Breast epithelium (tissue), 3 donors: Measurements from ENCODE around the gene ARSH.

ENCODE experiments used
- POLR2A ChIP-seq: fragments of 450-650 bp; IDR thresholded peaks from one replicate; pipeline ENCODE4 v1.6.1; 2016; ENCODE audit warnings: antibody characterized with exemption, mild to moderate bottlenecking, moderate library complexity
- TF ChIP-seq, protein P1 (sequence below), 3 donors: fragments of 450-650 bp; IDR thresholded peaks; one replicate each; pipeline ENCODE4 v1.5.1; 2016 to 2017; ENCODE audit warnings: antibody characterized with exemption in 3 of 3, mild to moderate bottlenecking in 3 of 3, moderate library complexity in 3 of 3

DNA sequence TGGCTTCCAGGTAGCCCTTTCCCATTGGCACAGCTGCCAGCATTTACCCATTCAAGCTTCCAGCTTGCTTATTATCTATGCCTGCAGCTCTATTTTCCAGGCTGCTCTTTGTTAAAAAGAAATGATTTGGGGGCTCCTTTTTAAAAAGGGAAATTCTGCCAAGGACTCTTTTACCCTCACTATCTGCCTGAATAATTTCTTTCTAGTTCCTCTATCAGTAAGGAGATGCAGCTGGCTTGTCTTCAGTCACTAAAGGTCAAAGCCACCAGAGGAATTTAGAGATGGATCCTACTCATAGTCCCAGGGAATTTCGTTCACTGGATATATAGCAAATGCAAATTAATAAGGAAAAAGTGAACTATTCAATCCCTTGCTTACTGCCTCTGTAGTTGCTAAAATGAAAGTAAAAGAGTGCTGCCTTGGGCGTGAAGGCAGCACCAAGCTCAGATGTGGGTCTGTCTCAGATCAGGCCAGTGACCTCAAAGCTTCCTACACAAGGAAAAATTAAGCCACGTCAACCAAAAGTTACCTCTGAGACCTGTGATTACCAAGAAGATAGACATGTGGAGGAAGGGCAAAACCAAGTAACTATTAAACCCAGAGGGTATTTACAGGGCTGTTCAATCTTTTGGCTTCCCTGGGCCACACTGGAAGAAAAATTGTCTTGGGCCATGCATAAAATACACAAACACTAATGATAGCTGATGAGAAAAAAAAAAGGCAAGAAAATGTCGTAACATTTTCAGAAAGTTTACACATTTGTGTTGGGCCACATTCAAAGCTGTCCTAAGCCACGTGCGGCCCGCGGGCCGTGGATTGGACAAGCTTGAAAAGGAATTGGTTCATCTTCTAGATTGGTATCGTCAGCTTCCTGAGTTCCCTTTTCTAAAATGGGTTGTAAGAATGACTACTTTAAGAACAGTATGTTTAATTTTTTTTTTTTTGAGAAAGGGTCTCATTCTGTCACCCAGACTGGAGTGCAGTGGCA is 40.2 kb downstream of the ARSH start:
- TF ChIP-seq, protein P1, sequence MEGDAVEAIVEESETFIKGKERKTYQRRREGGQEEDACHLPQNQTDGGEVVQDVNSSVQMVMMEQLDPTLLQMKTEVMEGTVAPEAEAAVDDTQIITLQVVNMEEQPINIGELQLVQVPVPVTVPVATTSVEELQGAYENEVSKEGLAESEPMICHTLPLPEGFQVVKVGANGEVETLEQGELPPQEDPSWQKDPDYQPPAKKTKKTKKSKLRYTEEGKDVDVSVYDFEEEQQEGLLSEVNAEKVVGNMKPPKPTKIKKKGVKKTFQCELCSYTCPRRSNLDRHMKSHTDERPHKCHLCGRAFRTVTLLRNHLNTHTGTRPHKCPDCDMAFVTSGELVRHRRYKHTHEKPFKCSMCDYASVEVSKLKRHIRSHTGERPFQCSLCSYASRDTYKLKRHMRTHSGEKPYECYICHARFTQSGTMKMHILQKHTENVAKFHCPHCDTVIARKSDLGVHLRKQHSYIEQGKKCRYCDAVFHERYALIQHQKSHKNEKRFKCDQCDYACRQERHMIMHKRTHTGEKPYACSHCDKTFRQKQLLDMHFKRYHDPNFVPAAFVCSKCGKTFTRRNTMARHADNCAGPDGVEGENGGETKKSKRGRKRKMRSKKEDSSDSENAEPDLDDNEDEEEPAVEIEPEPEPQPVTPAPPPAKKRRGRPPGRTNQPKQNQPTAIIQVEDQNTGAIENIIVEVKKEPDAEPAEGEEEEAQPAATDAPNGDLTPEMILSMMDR (IDR thresholded peaks at IDR 0.05), result no peak
- TF ChIP-seq POLR2A, result no peak
